ENCODE results near the gene TCTN1. TPM values are rescaled to one million over a fixed set of nuclear protein-coding genes. Genes with fewer than 3 reads are reported as not detected.
A peak's percentile ranks its signal among the peaks of the same experiment; 100 is the strongest.

TCTN1 gene
- total and polyA plus RNA-seq, 9 of the 15 experiments (the other 6 are each of a cell fraction or from before 2014, with no cell fraction given) = 0.32 to 12.5 (median 4.0) TPM

GRCh38 chr12:110613771-110614684 is at the start of gene TCTN1 (continued):
- TF ChIP-seq UBTF (IDR thresholded peaks at IDR 0.05; ENCODE audit: borderline replicate concordance in 1 of 2, low read depth in 2 of 2, low read length in 2 of 2) (peak; percentile 13 to 22; a peak in 1 of 4 replicates), PHTF2 (CRISPR knock-in tag; IDR thresholded peaks at IDR 0.05) (0 out of 2 replicates have a peak, but pooled peaks have one; percentile 28), YY1 (IDR thresholded peaks at IDR 0.05; ENCODE audit: borderline replicate concordance in 1 of 3, control insufficient read depth in 1 of 3, extremely low read depth in 1 of 3, insufficient read depth in 3 of 3, insufficient read length in 1 of 3, insufficient replicate concordance in 2 of 3, low read depth in 1 of 3, low read length in 2 of 3) (peak in 2 of 3 experiments; percentile 60 to 78), ZNF766 (CRISPR knock-in tag; conservative IDR thresholded peaks at IDR 0.05) (no peak), MEIS2 (IDR thresholded peaks at IDR 0.05; ENCODE audit: partially characterized antibody) (peak; percentile 35), BCL6 (CRISPR knock-in tag; IDR thresholded peaks at IDR 0.05) (no peak), POLR2B (IDR thresholded peaks at IDR 0.05; ENCODE audit: low read depth, partially characterized antibody) (peak; percentile 59), RFX1 (IDR thresholded peaks at IDR 0.05) (peak; percentile 96), ZNF354B (CRISPR knock-in tag; IDR thresholded peaks at IDR 0.05) (no peak), ZNF695 (CRISPR knock-in tag; IDR thresholded peaks at IDR 0.05) (no peak), TAF7 (tag; IDR thresholded peaks at IDR 0.05) (peak; percentile 56), ZNF511 (CRISPR knock-in tag; IDR thresholded peaks at IDR 0.05) (0 out of 2 replicates have a peak, but pooled peaks have one; percentile 47), ETS2 (tag; IDR thresholded peaks at IDR 0.05; ENCODE audit: borderline replicate concordance, poor library complexity, severe bottlenecking) (no peak), E2F4 (CRISPR knock-in tag; IDR thresholded peaks at IDR 0.05; ENCODE audit: low read depth) (no peak), FIP1L1 (IDR thresholded peaks at IDR 0.05; ENCODE audit: low read depth, low read length, poor library complexity, severe bottlenecking) (no peak), KDM5B (IDR thresholded peaks at IDR 0.05; ENCODE audit: insufficient replicate concordance, low read depth, low read length) (peak; percentile 67), TCF7 (IDR thresholded peaks at IDR 0.05; ENCODE audit: borderline replicate concordance) (peak; percentile 35; the same call in 1 of the 2 replicates), NR2F6 (CRISPR knock-in tag; IDR thresholded peaks at IDR 0.05) (no peak), ZC3H11A (IDR thresholded peaks at IDR 0.05; ENCODE audit: low read depth, low read length) (no peak), CCNT2 (IDR thresholded peaks at IDR 0.05; ENCODE audit: borderline replicate concordance, extremely low read depth, insufficient read length, low read depth, low read length) (peak; percentile 88), SMARCE1 (IDR thresholded peaks at IDR 0.05) (0 out of 2 replicates have a peak, but pooled peaks have one; percentile 15), PHF8 (IDR thresholded peaks at IDR 0.05; ENCODE audit: borderline replicate concordance, low read length) (peak; percentile 78; the same call in 1 of the 2 replicates)
